Aorta (tissue), 5 donors: ENCODE measurements around the gene TMEM190. TPM values are rescaled to one million over a fixed set of nuclear protein-coding genes. Genes with fewer than 3 reads are reported as not detected.
"Not testable (repeated sequence)": the region's sequence is repeated elsewhere in the genome, so short reads cannot be mapped to it uniquely, and the experiment has no call there.

Experiments
- ATAC-seq: fragments of 200-7000 bp; cut with Tn5 transposase; one replicate; pipeline ENCODE4 v1.9.1; 2022; ENCODE audit warnings: moderate library complexity; ENCODE audit not compliant: low FRiP score
- DNase-seq, 2 donors: peaks; one replicate each; pipeline ENCODE4 v3.0.0-alpha.2; 2020
- H3K27ac ChIP-seq, 2 donors: one replicate each; pipeline ENCODE4 v1.5.1; 2013; ENCODE audit warnings: low read length in 2 of 2, mild to moderate bottlenecking in 2 of 2, moderate library complexity in 2 of 2, control low read depth in 1 of 2, inconsistent platforms in 1 of 2, low read depth in 1 of 2
- H3K27me3 ChIP-seq, 2 donors: one replicate each; pipeline ENCODE4 v1.6.1; 2013; ENCODE audit warnings: control low read depth in 1 of 2, low read length in 1 of 2, mild to moderate bottlenecking in 1 of 2, moderate library complexity in 1 of 2; ENCODE audit not compliant: insufficient read depth in 2 of 2, control insufficient read depth in 1 of 2
- H3K36me3 ChIP-seq, 2 donors: one replicate each; pipeline ENCODE4 v1.6.1; 2013; ENCODE audit warnings: control low read depth in 1 of 2, low read length in 1 of 2, mild to moderate bottlenecking in 1 of 2; ENCODE audit not compliant: insufficient read depth in 2 of 2, control insufficient read depth in 1 of 2
- H3K4me1 ChIP-seq, 2 donors: one replicate each; pipeline ENCODE4 v1.6.1; 2013; ENCODE audit warnings: low read length in 2 of 2, control low read depth in 1 of 2, mild to moderate bottlenecking in 1 of 2, moderate library complexity in 1 of 2; ENCODE audit not compliant: insufficient read depth in 2 of 2, control insufficient read depth in 1 of 2
- H3K4me3 ChIP-seq, 2 donors: one replicate each; pipeline ENCODE4 v1.5.1; 2013; ENCODE audit warnings: low read length in 2 of 2, control low read depth in 1 of 2, mild to moderate bottlenecking in 1 of 2
- H3K9me3 ChIP-seq: one replicate; pipeline ENCODE4 v1.6.1; 2013; ENCODE audit warnings: mild to moderate bottlenecking, low read length; ENCODE audit not compliant: control insufficient read depth
- WGBS, 2 donors: extraction: QIAGEN DNeasy Blood & Tissue Kit; methylation state at CpG; one replicate each; pipeline ENCODE4 v1.1.7; 2013; 5-methylcytosine and 5-hydroxymethylcytosine counted together
- intact Hi-C, 2 donors: fragments of 100-400 bp; cut with DNase I; formaldehyde crosslinking; loops; one replicate each; pipeline versions ENCODE4 v1.14.2 to v1.15.0; 2022
- long read RNA-seq, 2 donors: library from polyadenylated mRNA; unstranded; transcript quantifications; one replicate each; pipeline ENCODE4 v2.0.0, GENCODE V29; 2020 to 2021
- polyA plus RNA-seq, 2 donors: library from polyadenylated mRNA; stranded (reverse); fragments of 200-250 nt; gene quantifications; one replicate each; pipeline ENCODE4 v1.2.3, GENCODE V29; 2013
- total RNA-seq, 2 donors: library from RNA; stranded (reverse); fragmentation: NEBNext Ultra II Directional; extraction: Animal tissue kit (Norgen Biotek cat#: 25700); gene quantifications; one replicate each; pipeline ENCODE4 v1.2.1, GENCODE V29; 2021
- donor health status: healthy with polysubstance abuse.
- donor health status: Bipolar disorder and iron deficiency.
- donor health status: DM: no; HTN: no; CAD: no.
- donor health status: DM: no; HTN: no; CAD: no.
- donor health status: DM: yes; HTN: yes; CAD: no.

The TMEM190 gene
- total RNA-seq: not detected
- polyA plus RNA-seq: not detected
- long read RNA-seq, donor 1: 0 reads
- long read RNA-seq, donor 2: 0 reads

- no peak for ATAC-seq
- H3K36me3 ChIP-seq: no peaks in the 10 kb centered on the region
- H3K27ac ChIP-seq: no peak within 1 kb of the TSS
- DNase-seq: no peak
- WGBS, 2 donors: 53 to 56% methylated on average over 21 of the region's 21 CpGs
- no peaks in the 10 kb centered on the region for H3K27me3 ChIP-seq
- H3K9me3 ChIP-seq: no peaks in the 10 kb centered on the region
- no peak within 1 kb of the TSS for H3K4me3 ChIP-seq
- no peaks in the 10 kb centered on the region for H3K4me1 ChIP-seq
- intact Hi-C loops: no loop called here
Observed at GRCh38 chr19:55376241-55376933, at the start of gene TMEM190. TMEM190 (plus strand) TSS chr19:55376826; CDS start chr19:55376854, 28 bp downstream.

GRCh38 chr19:55328774-55329318 lies 47.8 kb upstream of the TMEM190 start:
- intact Hi-C loops, H3K4me3 ChIP-seq, H3K36me3 ChIP-seq, H3K27me3 ChIP-seq, H3K27ac ChIP-seq, H3K9me3 ChIP-seq, H3K4me1 ChIP-seq, ATAC-seq, DNase-seq: not testable (repeated sequence)
- WGBS, 2 donors: 63 to 68% methylated on average over 4 of the region's 4 CpGs

- H3K36me3 ChIP-seq, H3K27ac ChIP-seq, H3K27me3 ChIP-seq, ATAC-seq, H3K9me3 ChIP-seq, DNase-seq, H3K4me3 ChIP-seq, H3K4me1 ChIP-seq, intact Hi-C loops: not testable (repeated sequence)
- WGBS, 2 donors: 88 to 89% methylated on average over 6 of the region's 6 CpGs
Observed at GRCh38 chr19:55329791-55330190, 46.8 kb upstream of the TMEM190 start.

GRCh38 chr19:55333870-55334269 lies 42.8 kb upstream of the TMEM190 start:
- H3K9me3 ChIP-seq: no peaks in the 10 kb centered on the region
- ATAC-seq: no peak
- WGBS, 2 donors: 74 to 78% methylated on average over 11 of the region's 11 CpGs

DNA sequence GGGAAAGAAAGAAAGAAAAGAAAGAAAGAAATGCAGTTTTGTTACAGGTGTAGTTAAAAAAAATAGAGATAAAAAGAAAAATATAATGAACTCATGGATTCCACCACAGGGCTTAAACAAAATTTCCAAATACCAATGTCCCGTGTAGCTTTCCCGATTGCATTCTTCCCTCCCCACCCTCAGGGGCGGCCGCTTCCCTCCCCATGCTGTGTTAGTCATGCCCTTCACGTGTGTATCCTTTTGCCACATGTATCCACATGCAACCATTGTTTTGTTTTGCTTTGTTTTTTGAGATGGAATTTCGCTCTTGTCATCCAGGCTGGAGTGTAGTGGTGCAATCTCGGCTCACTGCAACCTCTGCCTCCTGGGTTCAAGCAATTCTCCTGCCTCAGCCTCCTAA lies 40.5 kb upstream of the TMEM190 start:
- no peak overlapping the region for H3K4me3 ChIP-seq
- ATAC-seq (no peak), DNase-seq (no peak)
- H3K27ac ChIP-seq: no peak overlapping the region
- 75 to 77% methylated on average over 7 of the region's 7 CpGs for WGBS, 2 donors
- intact Hi-C loops: no loop called here
- H3K27me3 ChIP-seq: no peaks in the 10 kb centered on the region
- no peaks in the 10 kb centered on the region for H3K4me1 ChIP-seq
- no peaks in the 10 kb centered on the region for H3K9me3 ChIP-seq
- no peaks in the 10 kb centered on the region for H3K36me3 ChIP-seq

More at GRCh38 chr19:55333870-55334269, 42.8 kb upstream of the TMEM190 start:
- Histone ChIP-seq H3K27ac (no peak overlapping the region), H3K4me3 (no peak overlapping the region), H3K4me1 (no peaks in the 10 kb centered on the region), H3K36me3 (no peaks in the 10 kb centered on the region), H3K27me3 (no peaks in the 10 kb centered on the region)
- intact Hi-C loops: no loop called here
- no peak for DNase-seq

DNA sequence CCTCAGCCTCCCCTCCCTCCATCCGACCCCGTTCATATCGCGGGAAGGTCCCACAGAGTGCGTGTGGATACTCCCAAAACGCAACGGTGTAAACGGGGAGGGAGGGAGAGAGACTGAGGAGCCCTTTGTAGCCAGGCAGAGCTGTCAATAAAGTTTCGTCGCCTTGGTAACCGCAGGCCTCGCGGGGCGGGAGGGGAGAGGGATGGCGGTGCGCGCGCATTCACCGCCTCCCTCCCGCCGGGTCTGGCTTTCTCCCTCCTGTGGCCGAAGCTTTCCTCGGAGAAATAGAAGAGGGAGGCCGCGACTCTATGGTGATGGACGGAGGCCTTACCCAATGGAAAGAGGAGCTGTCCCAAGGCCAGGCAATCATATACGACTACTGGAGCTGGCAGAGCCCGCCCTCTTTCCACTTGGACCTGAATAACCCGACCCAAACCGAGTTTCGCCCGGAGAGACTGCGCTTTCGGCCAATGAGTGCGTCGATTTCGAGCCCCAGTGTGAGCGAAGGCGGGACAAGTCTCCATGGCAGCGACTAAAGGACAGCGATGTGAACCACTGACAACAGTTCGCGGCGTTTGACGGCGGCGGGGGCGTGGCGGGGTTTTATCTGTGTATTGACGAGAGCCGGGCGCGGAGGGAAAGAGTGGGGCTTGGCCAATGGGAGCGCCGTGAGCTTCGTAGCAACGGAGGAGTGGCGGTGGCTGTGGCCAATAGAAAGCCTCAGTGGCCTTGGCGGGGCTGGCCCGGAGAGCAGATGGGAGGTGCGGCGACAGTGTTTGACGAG lies 37.3 kb upstream of the TMEM190 start, which contains the start of gene KMT5C:
KMT5C (plus strand) TSS at position 772 of the 784 bp plus-strand sequence. CDS start 2,061 bp downstream, outside the sequence.
- Histone ChIP-seq H3K4me3 (peak within 1 kb of the TSS; percentile 48 to 56), H3K27ac (peak within 1 kb of the TSS in 1 of 2 donors; percentile 39), H3K36me3 (no peaks in the 10 kb centered on the region), H3K4me1 (no peaks in the 10 kb centered on the region), H3K9me3 (no peaks in the 10 kb centered on the region), H3K27me3 (no peaks in the 10 kb centered on the region)
- WGBS, 2 donors: 0% methylated on average over 62 to 63 of the region's 63 CpGs
- DNase-seq (peak; percentile 100), ATAC-seq (peak; percentile 97)
- intact Hi-C loops: loop anchor here in 1 of 2 donors (1.0 kb wide), 2 partner anchors 46 to 80 kb away; partner anchors contain the start of genes PPP6R1 and RPL28

DNA sequence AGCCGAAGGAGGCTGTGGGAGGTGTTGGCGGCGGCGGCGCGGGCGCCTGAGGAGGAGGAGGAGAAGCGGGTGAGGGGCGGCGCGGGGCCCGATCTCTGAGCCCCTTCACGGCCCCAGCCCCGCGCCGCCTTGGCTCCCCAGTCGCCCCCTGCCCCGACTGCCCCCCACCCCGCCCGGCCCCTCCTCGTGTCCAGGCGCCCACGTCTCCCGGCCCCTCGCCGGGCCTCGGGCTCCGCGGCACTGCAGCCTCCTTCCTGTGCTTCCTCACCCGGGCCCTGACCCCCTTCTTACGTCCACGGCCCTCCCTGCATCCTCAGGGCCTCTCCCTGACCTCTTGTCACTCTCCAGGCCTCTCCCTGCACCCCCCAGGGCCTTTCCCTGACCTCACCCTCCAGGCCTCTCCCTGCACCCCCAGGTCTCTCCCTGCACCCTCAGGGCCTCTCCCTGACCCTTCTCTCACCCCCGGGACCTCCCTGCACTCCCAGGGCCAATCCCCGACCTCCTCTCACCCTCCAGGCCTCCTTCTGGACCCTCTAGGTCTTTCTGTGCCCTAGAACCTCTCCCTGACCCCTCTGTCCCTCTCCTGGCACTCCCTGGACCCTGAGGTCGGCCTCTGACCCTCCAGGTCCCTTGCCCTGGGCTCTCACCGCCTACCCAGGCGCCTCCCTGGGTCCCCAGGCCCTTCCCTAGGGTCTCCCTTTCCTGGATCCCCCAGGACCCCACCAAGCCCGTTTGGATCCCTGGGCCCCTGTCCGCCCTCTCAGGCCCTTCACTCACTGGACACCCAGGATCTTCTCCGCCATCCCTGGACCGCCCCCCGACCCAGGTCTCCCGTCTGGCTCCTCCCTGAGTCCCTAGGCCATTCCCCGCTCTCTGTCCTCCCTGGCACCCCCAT lies 36.5 kb upstream of the TMEM190 start:
- DNase-seq (no peak), ATAC-seq (no peak)
- no peak overlapping the region for H3K27ac ChIP-seq
- no peaks in the 10 kb centered on the region for H3K36me3 ChIP-seq
- WGBS, 2 donors: 3% methylated on average over 19 to 44 of the region's 44 CpGs
- intact Hi-C loops: loop anchor here (1.0 to 5.0 kb wide), 3 partner anchors 42 to 81 kb away; partner anchors contain the start of genes PPP6R1 (in 1 of the 2), RPL28 (in 1 of the 2) and TMEM238 (in 1 of the 2)
- no peaks in the 10 kb centered on the region for H3K27me3 ChIP-seq
- no peaks in the 10 kb centered on the region for H3K9me3 ChIP-seq
- no peaks in the 10 kb centered on the region for H3K4me1 ChIP-seq
- H3K4me3 ChIP-seq: peak overlapping the region; percentile 48 to 56

DNA sequence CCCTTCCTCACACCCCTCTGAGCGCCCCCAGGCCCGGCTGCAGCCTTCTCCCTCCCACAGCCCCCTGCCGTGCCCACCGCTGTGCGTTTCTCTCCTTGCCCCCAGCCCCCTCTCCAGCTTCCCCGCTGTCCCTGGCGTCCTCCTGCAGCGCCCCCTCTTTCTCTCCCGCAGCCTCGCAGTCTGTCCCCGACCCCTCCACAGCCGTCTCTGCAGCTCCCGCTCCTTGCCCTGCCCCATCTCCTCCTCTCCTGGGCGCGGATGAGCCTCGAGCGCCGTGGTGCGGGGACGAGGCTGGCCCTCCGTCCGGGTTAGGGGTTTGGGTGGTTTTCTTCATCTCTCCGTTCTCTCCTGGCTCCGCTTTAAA lies 35.9 kb upstream of the TMEM190 start:
- Histone ChIP-seq H3K9me3 (no peaks in the 10 kb centered on the region), H3K4me3 (peak overlapping the region in 1 of 2 donors; percentile 11), H3K36me3 (no peaks in the 10 kb centered on the region), H3K4me1 (no peaks in the 10 kb centered on the region), H3K27me3 (no peaks in the 10 kb centered on the region), H3K27ac (no peak overlapping the region)
- 0 to 3% methylated on average over 20 to 24 of the region's 24 CpGs for WGBS, 2 donors
- ATAC-seq: no peak
- intact Hi-C loops: loop anchor here in 1 of 2 donors (5.0 kb wide), 1 partner anchor 42 kb away; the partner anchor contains the start of gene TMEM238
- no peak for DNase-seq
